ENCODE data around the gene FOXF2.
A peak's percentile ranks its signal among the peaks of the same experiment; 100 is the strongest.

The FOXF2 gene

GRCh38 chr6:1387876-1388629, 1.3 kb upstream of the FOXF2 start:
- no peak overlapping the region for H3K4me3 ChIP-seq (ENCODE audit: low read length)
- no peak for DNase-seq (ENCODE audit: low read depth, low spot score)

GRCh38 chr6:1388630-1389368, 577 bp upstream of the FOXF2 start:
- no peak for DNase-seq (ENCODE audit: low read depth, low spot score)
- no peak overlapping the region for H3K4me3 ChIP-seq (ENCODE audit: low read length)

GRCh38 chr6:1390133-1390945, 963 bp downstream of the FOXF2 start:
- DNase-seq (ENCODE audit: low read depth, low spot score) = no peak
- no peak overlapping the region for H3K4me3 ChIP-seq (ENCODE audit: low read length)

- no peak for DNase-seq (ENCODE audit: low read depth, low spot score)
Measured at GRCh38 chr6:1390946-1391799, 1.8 kb downstream of the FOXF2 start.

GRCh38 chr6:1391800-1392309, 2.5 kb downstream of the FOXF2 start:
- H3K4me3 ChIP-seq (ENCODE audit: low read length) = no peak overlapping the region
- no peak for DNase-seq (ENCODE audit: low read depth, low spot score)

More at GRCh38 chr6:1390946-1391799, 1.8 kb downstream of the FOXF2 start:
- no peak overlapping the region for H3K4me3 ChIP-seq (ENCODE audit: low read length)

- H3K4me3 ChIP-seq (ENCODE audit: low read length) = no peak overlapping the region
- no peak for DNase-seq (ENCODE audit: low read depth, low spot score)
Measured at GRCh38 chr6:1392813-1393640, 3.7 kb downstream of the FOXF2 start.

GRCh38 chr6:1393641-1394283, 4.4 kb downstream of the FOXF2 start:
- H3K4me3 ChIP-seq (ENCODE audit: low read length) = no peak overlapping the region
- DNase-seq (ENCODE audit: low read depth, low spot score) = no peak

- no peak for DNase-seq (ENCODE audit: low read depth, low spot score)
- H3K4me3 ChIP-seq (ENCODE audit: low read length) = no peak overlapping the region
Measured at GRCh38 chr6:1394514-1395463, 5.4 kb downstream of the FOXF2 start.

- H3K4me3 ChIP-seq (ENCODE audit: low read length) = no peak overlapping the region
- DNase-seq (ENCODE audit: low read depth, low spot score) = no peak
Measured at GRCh38 chr6:1395506-1395905, 6.1 kb downstream of the FOXF2 start.

GRCh38 chr6:1395941-1396908, 6.8 kb downstream of the FOXF2 start:
- H3K4me3 ChIP-seq (ENCODE audit: low read length) = no peak overlapping the region

GRCh38 chr6:1396952-1397868, 7.8 kb downstream of the FOXF2 start:
- no peak overlapping the region for H3K4me3 ChIP-seq (ENCODE audit: low read length)
- DNase-seq (ENCODE audit: low read depth, low spot score) = peak; percentile 51

More at GRCh38 chr6:1395941-1396908, 6.8 kb downstream of the FOXF2 start:
- DNase-seq (ENCODE audit: low read depth, low spot score) = no peak

- no peak overlapping the region for H3K4me3 ChIP-seq (ENCODE audit: low read length)
- DNase-seq (ENCODE audit: low read depth, low spot score) = no peak
Measured at GRCh38 chr6:1399085-1399780, 9.9 kb downstream of the FOXF2 start.

GRCh38 chr6:1400126-1400850, 10.9 kb downstream of the FOXF2 start:
- DNase-seq (ENCODE audit: low read depth, low spot score) = no peak
- H3K4me3 ChIP-seq (ENCODE audit: low read length) = no peak overlapping the region
